H1 (cell line): ENCODE data around the gene TUG1. TPM values are rescaled to one million over a fixed set of nuclear protein-coding genes. Genes with fewer than 3 reads are reported as not detected.

Experiments used
- CBX8 ChIP-seq: fragments of 300-800, 300-1000 bp; sonication (generic); IDR thresholded peaks from 2 replicates; pipeline ENCODE4 v1.7.1; 2016; ENCODE audit warnings: low read depth, low read length, borderline replicate concordance
- CEBPB ChIP-seq: IDR thresholded peaks from 2 replicates; pipeline ENCODE4 v1.6.1; 2012; ENCODE audit warnings: low read depth, low read length
- CREB1 ChIP-seq: IDR thresholded peaks from 2 replicates; pipeline ENCODE4 v1.6.1; 2012; ENCODE audit warnings: inconsistent platforms
- EGR1 ChIP-seq: IDR thresholded peaks from 2 replicates; pipeline ENCODE4 v1.6.1; 2011; ENCODE audit warnings: low read depth, low read length, borderline replicate concordance
- EZH2 ChIP-seq: fragments of 200-600 bp; sonication (generic); IDR thresholded peaks from 2 replicates; pipeline ENCODE4 v1.7.1; 2012; ENCODE audit warnings: low read depth, mild to moderate bottlenecking, moderate library complexity, low read length, inconsistent platforms; ENCODE audit not compliant: severe bottlenecking
- TCF12 ChIP-seq: IDR thresholded peaks from 2 replicates; pipeline ENCODE4 v1.6.1; 2011; ENCODE audit warnings: low read depth, mild to moderate bottlenecking, low read length
- YY1 ChIP-seq: IDR thresholded peaks from 2 replicates; pipeline ENCODE4 v1.6.1; 2011; ENCODE audit warnings: low read depth, mild to moderate bottlenecking, low read length
- polyA plus RNA-seq, 7 experiments: library from polyadenylated mRNA; depleted of rRNA in 3 of 7; stranded (reverse) in 5 of 7; unstranded in 2 of 7; fragments of >200 nt in 5 of 7; fragments of 200-250 nt in 2 of 7; gene quantifications; 1 replicate in 5 of 7; 2 replicates in 1 of 7; 4 replicates in 1 of 7; pipeline versions ENCODE4 v1.2.1 to v1.2.3, GENCODE V29; 2011 to 2013; ENCODE audit warnings: missing spikeins in 2 of 7, mixed read lengths in 2 of 7
- total RNA-seq: library from RNA; stranded (reverse); fragmentation: NEBNext Ultra II Directional; extraction: Animal tissue kit (Norgen Biotek cat#: 25700); gene quantifications from 2 replicates; pipeline ENCODE4 v1.2.1, GENCODE V29; 2021

Gene TUG1
- total and polyA plus RNA-seq, 2 of the 8 experiments (the other 6 are each of a cell fraction or from before 2014, with no cell fraction given), result 119 to 129 TPM

- no peak for TF ChIP-seq EGR1
- TF ChIP-seq YY1, result no peak
- TF ChIP-seq CREB1, result no peak
- TF ChIP-seq CBX8, result no peak
- no peak for TF ChIP-seq EZH2
- no peak for TF ChIP-seq CEBPB
- no peak for TF ChIP-seq TCF12
Observed at GRCh38 chr22:30985561-30986208, 16.6 kb downstream of the TUG1 start (continued).
